HG03521 (cell line): ENCODE results near the gene DPH6.
A peak's percentile ranks its signal among the peaks of the same experiment; 100 is the strongest.
"Not testable (repeated sequence)": the region's sequence is repeated elsewhere in the genome, so short reads cannot be mapped to it uniquely, and the experiment has no call there.

Source experiments
- ATAC-seq: cut with Tn5 transposase; IDR thresholded peaks from one replicate; pipeline ENCODE4 v1.9.1; 2021; ENCODE audit warnings: mild to moderate bottlenecking, moderate library complexity; ENCODE audit not compliant: unreplicated experiment

Gene DPH6, protein sequence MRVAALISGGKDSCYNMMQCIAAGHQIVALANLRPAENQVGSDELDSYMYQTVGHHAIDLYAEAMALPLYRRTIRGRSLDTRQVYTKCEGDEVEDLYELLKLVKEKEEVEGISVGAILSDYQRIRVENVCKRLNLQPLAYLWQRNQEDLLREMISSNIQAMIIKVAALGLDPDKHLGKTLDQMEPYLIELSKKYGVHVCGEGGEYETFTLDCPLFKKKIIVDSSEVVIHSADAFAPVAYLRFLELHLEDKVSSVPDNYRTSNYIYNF

DNA sequence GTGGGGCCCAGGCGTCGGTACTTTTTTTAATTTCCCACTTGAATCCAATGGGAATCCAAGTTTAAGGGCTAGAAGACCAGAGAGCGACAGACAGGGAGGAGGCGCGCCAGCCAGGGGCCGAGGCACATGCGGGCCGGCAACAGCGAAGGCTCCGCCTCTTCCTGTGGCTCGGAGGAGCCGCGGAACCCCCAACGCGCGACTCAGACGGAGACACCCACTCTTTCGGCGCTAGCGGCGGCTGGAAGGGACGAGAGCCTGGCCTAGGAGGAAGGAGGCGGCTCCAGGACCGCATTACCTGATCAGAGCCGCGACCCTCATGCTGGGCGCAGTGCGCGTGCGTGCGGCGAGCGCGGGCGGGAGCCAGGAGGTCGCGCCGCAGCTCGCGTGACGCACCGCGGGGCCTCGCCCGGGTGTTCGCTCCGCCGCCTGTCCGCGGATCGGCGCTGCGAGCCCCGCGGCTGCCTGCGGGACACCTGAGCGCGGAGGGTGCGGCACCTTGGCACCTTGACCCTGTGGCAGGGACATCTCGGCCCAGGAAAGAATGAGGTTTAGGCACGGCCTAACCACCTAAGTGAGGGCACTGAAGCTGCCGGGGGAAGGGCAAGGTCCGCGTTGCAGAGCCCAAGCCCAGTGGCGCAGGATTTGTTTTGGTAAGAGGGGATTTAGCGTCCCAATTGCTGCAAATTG lies at the start of gene DPH6:
Gene DPH6, minus strand, starts transcription at position 342 of the 687 bp plus-strand sequence. Its CDS starts 24 bp downstream, at position 318.
- peak; percentile 87 for ATAC-seq

DNA sequence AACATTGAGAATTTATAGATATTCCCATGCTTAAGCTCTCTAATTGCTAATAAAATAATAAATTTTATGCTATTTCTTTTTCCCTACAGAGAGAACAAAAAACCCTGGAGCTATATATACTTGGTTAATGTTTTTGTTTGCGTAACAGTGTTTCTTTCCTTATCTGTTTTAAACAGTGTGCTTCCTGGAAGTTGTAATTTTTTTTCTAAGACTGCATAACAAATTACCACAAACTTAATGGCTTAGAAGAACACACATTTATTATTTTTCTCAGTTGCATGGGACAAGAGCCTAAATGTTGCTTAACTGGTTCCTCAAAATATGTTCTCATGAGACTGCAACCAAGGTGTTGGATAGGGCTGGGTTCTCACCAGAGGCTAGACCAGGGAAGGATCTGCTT lies 49.7 kb upstream of the DPH6 start:
- ATAC-seq, result no peak

DNA sequence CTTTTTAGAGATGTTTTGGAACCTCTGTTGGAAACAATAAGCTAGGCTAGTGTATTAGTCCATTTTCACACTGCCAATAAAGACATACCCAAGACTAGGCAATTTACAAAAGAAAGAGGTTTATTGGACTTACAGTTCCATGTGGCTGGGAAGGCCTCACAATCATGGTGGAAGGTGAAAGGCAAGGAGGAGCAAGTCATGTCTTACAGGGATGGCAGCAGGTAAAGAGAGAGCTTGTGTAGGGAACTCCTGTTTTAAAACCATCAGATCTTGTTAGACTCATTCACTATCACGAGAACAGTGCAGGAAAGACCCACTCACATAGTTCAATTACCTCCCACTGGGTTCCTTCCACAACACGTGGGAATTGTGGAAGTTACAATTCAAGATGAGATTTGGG lies 46.0 kb upstream of the DPH6 start:
- ATAC-seq, result not testable (repeated sequence)

DNA sequence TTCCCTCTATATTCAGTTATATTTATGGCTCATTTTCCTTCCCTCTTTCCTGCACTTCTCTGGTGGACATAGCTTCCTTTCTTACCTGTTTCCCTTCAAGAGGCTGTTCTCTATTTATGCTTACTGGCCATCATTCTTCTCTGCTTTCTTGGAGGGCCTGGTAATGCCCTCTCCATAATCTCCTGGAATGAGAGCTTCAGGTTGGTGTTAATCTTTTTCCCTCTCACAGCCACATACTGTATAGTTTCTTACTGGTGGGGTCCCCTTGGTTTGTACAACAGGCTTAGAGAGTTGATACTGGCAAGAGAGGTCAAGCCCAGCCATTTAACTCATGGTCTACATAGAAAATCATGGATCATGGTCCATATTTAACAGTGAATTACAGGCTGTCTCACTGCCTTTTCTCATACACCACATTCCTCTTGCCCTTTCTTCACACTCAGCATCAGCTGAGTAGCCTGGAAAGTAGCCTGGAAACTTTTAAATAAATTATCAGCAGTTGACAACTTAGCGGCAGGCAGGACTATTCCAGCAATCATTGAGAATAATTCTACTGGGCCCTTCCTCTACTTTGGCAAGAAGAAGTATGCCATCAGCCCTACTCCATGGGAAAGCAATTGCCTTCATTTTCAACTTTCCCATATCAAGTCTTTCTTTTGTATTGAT lies 38.0 kb upstream of the DPH6 start:
- ATAC-seq, result no peak

DNA sequence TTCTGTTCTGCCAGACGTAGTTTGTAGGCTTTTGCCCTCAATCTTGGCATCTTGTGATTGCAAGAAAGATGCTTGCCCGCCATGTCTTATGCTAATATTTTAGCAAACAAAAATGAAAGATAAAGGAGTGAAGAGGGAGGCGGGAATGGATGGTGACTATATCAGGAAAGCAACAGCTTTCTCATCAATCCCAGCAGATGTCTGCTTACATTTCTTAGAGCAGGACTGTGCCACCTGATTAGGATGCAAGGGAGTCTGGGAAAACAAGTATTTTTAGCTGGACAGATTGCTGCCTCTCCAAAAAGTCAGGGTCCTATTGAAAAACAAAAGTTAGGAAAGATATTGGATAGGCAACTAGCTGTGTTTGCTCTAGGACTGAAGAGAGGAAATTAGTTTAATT lies 34.6 kb upstream of the DPH6 start:
- ATAC-seq, result no peak

DNA sequence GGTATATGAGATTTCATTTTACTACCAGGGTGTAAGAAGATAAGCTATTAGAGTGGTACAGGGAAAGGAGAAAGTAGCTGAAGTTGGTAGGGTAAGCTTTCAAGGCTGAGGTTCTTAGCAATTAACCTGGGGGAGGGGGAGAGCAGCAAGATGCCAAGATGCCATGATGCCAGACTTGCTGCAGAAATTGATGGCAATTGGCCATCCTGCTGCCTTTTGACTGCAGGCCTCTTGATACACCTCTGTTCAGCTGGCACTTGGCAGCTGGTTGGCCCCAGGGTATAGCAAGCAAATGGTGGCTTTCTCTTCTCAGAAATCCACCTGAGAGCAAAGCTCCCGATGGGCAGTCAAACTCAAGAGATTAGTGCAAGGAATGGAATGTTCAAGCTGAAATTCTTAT lies 21.4 kb upstream of the DPH6 start:
- no peak for ATAC-seq

DNA sequence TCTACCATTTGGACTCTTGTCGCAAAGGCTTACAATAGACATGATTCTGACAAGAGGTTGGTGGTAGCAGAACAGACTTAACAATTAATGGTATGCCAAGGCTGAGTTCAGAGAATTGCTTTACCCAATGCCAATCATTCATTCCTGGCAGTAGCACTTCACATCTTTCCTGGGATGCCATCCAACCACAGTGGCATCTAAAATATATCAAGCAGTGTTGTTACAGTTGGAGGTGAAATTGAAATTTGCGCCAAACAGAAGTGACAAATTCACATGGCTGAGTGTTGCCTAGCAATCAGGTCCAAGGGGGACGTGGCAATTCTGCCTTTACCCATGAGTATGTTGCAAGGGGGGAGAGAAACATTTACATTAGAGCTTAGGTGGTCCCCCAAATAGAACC lies 21.0 kb upstream of the DPH6 start:
- no peak for ATAC-seq

DNA sequence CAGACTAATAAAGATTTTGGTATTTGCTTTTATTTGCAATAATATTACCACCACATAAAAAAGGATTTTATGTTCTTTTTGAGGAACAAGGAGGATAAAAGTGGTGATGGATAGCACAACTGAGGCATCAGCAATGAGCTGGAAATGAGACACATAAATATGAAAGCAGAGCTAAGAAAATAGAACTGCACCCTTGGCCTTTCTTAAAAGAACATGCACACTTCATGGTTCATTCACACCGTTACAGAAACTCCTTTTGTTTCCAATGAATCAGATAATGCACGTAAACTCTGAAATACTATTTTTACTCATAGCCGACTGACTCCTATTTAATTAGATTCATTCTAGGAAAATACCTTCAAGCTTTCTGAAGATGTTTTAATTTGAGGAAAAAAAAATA lies 19.9 kb upstream of the DPH6 start:
- ATAC-seq, result no peak

DNA sequence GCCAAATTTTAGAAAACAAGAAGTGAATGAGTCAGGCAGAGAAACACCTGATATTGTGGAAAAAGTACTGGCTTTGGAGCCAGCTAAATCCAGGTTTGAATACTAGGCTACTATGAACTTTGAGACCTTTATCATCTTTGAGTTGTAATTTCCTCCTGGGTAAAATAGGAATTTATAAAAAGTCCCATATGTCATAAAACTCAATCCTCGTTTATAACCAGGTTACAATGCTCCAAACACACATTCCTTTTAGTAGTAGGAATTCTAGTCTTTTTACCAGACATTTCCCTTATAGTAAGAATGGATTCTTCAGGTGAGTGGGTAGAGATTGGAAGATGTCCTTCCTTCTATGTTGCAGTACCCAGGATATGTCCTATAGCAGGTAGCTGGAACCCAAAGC lies 16.7 kb upstream of the DPH6 start:
- ATAC-seq, result no peak

DNA sequence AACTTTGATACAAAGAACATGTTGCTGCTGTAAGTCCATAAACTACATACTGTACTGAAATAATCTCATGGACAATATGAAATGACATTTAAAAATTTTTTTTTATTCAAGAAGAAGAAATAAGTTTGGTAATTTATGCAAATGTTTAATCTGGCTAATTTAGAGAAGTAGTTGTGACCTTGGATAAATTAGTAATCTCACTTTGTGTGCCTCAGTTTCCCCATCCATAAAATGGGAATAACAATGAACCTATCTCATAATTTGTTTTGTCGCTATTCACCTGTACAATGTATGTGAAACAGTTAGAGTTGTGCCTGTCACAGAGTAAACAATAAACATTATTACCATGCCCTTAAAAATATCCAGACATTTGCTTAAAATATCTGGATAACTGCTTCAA lies 15.3 kb upstream of the DPH6 start:
- no peak for ATAC-seq

DNA sequence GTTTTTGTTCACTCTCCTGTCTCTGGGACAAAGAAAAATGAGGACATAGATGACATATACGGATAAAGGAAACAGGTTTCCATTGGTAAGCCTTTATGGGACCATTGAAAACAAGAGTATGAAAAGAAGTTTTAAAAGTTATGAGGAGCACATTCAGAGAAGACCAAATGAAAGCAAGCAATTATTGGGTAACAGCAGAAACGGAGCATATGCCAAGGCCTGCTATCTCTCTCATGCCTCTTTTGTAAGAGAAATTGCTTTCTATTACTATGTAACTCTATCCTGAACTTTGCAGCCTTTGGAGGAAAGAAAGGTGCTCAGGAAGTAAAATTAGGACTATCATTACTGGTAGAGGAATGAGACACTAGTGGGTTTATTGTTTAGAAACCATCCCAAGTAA lies 14.9 kb upstream of the DPH6 start:
- no peak for ATAC-seq

DNA sequence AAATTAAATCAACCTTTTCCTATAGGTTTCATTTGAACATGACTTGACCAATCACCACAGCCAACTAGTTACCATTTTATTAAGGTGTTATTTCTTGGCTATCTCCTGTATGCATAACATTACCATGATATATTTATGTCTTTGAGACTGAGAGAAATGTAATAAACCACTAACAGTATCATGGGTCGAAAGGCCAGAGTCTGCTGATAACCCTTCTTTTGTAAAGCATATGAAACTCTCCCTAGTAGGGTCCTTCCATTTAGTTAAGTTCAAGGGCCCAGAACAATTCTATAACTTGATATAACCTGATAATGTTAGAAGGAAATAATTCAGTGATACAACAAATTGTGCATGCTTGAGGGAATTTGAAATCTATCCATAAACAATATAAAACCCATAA lies 14.3 kb upstream of the DPH6 start:
- ATAC-seq, result no peak

DNA sequence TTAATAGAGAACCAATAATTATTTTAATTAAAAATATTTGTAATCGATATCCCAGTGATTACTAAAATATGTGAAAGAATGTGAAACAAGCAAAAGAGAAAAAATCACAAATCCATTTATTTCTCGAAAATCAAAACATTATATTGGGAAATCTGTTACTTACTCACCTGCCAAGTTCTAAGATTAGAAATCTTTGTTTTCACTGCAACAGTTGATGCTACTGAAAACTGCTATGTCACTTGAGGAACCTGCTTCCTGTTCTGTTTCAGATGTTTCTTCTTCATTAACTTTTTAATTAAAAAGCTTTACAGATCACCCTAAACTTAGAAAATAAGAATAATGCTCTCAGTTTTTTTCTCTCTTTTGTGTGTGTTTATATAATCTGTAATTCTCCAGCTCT lies 13.7 kb upstream of the DPH6 start:
- ATAC-seq, result no peak

DNA sequence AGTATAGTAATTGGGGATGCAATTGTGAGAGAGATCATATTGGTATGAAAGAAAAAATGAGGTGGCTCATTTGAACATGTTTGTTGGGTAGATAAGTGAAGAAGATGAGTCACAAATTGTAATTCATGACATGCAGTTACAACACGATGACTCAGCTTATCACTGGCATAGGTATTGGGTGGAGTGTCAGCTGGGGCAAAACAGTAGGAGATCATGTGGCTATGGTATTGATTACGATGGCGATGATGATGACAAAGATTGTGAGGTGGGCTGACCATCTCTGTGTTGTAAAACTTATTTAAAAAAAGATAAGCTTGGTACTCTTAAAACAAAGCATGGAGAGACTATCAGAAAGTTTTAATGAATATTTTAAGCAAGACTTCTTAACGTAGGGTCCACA lies 11.6 kb upstream of the DPH6 start:
- no peak for ATAC-seq

DNA sequence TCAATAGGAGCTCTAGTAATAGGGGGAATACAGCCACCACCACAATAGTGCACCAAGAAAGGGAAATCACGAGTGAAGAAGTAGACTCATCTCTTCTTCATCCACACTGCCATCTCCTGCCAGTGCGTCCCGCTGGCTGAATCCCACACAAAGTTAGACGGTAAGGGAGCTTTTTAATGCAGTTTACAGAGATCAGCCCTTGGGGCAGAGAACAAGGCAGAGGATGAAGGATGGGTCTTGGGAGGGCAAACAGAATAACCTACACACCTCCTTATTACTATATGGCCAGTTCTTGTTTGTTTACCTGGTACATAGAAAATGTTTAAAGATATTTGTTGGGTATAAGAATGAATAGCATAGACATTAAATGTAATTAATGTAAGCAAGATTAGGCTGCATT lies 11.0 kb upstream of the DPH6 start:
- ATAC-seq, result no peak

DNA sequence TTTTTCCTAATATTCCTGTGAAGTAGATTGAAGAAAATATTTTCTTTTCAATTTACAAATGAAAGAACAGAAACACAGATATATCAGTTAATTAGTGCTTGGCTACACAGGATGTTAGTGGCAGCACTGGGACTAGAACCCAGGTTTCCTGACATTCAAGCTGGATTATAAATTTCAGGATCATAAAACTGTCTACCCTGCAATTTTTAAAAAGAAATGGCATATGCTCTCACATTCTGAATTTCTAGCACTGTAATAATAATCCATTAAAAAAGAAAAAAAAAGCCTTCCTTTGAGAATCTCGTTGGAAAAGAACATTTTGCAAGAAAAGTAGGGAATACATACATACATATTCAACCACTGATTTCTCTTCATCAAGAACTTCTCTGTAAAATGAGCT lies 9.3 kb upstream of the DPH6 start:
- no peak for ATAC-seq

DNA sequence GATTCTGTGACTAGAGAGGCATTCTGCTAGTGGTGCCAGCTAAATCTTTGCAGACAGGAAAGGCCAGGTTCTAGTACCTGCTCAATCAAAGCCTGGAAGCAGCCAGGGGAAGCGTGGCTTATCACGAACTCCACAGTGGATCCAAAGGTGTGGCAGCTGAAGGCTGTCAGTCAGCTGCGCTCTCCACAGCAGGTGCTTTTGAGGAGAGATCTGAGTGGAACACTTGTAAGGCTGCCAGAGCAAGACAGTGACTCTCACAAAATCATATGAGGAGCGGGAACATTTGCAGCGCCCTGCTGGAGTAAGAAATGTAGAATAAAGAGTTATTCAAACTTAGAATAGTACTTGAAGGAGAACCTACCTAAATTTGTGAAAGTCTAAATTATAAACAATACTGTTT lies 5.0 kb upstream of the DPH6 start:
- no peak for ATAC-seq

DNA sequence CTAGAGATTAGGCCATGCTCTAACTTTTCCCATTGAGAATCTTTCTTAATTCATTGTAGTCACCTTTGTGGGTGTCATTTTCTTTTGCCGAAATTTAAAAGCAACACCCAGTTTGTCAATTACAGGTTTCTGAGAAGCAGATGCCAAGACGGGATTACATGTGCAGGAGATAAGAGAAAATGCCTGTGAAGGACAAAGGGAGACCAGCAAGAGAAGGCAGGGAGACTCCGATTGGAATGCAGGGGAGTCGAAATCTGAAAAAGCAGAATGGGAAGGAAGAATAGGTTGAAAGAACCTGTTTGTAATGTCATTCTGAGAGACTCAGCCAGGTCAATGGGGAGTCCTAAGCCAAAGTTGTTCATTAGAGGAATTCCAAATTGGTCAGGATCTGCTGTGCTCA lies 3.6 kb upstream of the DPH6 start:
- ATAC-seq, result no peak

DNA sequence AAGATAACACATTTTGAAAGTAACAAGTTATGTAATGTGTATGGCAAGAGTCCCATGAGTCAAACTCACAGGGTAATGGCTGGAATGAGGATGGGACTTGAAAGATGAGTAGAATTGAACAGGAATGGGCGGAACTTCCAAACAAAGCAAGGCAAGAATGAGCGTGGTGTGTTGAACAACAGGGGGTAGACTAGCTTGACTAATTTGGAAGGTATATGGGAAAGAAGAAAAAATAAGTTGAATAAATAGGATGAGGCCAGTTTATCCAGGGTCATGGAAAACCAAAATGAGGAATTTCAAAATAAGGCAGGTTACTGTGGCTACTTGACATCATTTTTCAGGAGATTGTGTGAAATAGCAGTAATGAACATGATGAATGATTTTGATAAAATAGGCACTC lies 2.5 kb upstream of the DPH6 start:
- no peak for ATAC-seq

DNA sequence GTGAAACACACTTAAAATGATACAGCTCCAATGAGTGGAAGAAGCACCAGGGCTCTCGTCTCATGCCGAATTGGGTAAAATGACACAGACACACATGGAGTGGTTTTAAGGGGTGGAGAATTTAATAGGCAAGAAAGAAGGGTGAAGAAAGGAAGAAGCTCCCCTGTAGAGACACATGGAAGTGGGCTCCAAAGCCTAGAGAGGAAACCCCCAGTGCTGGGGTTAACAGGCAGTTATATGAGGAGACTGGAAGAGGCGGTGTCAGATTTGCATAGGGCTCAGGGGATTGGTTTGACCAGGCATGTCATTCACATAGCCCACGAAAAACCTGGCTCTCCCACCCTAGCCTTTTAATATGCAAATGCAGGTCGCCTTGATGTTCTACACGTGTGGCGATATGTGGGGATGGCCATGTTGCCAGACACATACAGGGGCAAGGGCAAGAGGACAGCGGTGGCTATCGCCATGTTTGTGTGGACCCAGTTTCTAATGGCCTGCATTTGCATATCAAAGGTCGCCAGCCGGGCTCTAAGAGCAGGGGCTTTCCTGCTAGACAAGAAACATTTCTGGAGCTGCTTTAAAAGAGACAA lies 1.9 kb upstream of the DPH6 start:
- ATAC-seq, result no peak

DNA sequence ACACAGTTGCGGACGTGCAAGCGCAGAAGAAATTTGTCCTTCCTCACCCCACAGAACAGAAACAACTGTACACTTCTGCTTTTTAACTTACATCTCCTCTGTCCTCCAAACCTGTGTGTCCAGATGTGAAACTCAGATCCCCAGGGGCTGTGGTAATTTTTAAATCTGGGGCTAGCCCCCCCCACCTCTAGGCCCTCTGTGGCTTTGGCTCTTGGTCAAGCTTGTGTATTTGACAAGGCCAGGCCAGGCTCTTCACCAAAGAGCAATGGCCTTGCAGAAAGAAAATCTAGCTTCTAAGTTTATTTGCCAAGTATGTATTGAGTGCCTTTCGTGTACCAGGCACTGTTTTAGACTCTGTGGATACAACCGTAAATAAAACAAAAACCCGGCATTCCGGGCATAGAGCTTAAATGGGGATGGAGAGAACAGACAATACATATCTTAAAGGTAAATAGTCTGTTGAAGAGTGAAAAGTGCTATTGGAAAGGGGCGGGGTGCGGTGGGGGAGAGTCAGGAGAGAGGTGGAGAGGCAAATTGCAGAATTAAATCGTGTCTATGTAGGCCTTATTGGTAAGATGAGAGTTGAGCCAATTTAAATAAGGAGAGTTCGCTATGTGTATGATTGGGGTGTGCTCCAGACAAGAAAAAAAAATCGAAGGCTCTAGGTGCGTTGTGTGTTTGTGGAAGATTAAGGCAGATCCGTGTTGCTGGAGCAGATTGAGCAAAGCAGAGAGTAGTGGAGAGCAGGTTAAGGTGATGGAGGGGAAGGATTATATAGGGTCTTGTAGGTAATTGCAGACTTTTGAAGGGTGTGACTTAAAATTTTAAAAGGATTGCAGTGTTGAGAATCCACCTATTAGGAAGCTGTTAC lies 781 bp upstream of the DPH6 start:
- peak; percentile 18 for ATAC-seq
